HL-60 (cell line): ENCODE results near the gene RAPSN.

Experiments used
- POLR2AphosphoS5 ChIP-seq: IDR thresholded peaks from 2 replicates; pipeline ENCODE4 v1.6.1; 2012; ENCODE audit warnings: low read depth
- TF ChIP-seq, protein P1 (sequence below): IDR thresholded peaks from one replicate; pipeline ENCODE4 v1.5.1; 2011; ENCODE audit warnings: low read length, control low read depth, inconsistent platforms; ENCODE audit not compliant: insufficient read depth

DNA sequence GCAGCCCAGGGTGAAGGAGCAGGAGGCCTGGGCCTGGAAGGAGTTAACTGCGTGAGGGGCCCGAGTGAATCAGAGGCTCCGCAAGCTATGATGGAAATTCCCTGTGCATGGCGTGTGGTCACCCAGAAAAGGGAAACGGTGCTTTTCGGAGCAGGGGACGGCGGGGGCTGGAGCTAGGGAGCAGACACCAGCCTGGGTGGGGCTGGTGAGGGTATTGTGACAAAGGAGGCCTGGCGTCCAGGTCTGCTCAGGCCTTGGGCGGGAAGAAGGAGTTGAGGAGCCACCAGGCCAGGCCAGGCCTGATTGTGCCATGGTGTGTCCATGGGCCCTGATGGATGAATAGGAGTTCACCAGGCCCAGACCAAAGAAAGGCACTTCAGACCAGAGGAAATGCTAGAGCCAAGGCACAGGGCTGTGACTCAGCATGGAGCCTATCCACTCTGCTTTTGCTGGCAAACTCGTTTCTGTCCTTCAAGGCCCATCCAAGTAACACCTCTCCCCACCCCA lies 57.8 kb downstream of the RAPSN start:
- TF ChIP-seq, protein P1, sequence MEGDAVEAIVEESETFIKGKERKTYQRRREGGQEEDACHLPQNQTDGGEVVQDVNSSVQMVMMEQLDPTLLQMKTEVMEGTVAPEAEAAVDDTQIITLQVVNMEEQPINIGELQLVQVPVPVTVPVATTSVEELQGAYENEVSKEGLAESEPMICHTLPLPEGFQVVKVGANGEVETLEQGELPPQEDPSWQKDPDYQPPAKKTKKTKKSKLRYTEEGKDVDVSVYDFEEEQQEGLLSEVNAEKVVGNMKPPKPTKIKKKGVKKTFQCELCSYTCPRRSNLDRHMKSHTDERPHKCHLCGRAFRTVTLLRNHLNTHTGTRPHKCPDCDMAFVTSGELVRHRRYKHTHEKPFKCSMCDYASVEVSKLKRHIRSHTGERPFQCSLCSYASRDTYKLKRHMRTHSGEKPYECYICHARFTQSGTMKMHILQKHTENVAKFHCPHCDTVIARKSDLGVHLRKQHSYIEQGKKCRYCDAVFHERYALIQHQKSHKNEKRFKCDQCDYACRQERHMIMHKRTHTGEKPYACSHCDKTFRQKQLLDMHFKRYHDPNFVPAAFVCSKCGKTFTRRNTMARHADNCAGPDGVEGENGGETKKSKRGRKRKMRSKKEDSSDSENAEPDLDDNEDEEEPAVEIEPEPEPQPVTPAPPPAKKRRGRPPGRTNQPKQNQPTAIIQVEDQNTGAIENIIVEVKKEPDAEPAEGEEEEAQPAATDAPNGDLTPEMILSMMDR = no peak
- TF ChIP-seq POLR2AphosphoS5 = peak; percentile 70
